Spleen (tissue), 7 donors: ENCODE data around the gene GSN.

ENCODE experiments used
- CTCF ChIP-seq, 11 experiments: fragments of 200-600 bp in 7 of 11; fragments of 450-650 bp in 4 of 11; sonication (generic) in 4 of 11; IDR thresholded peaks in 8 of 11; conservative IDR thresholded peaks in 3 of 11; 1 replicate in 7 of 11; 2 replicates in 4 of 11; pipeline versions ENCODE4 v1.4.0 to v1.8.0; 2016 to 2021; ENCODE audit warnings: antibody characterized with exemption in 11 of 11, inconsistent platforms in 4 of 11, mild to moderate bottlenecking in 1 of 11
- POLR2A ChIP-seq, 3 donors: fragments of 450-650 bp; IDR thresholded peaks; one replicate each; pipeline ENCODE4 v1.5.1; 2017; ENCODE audit warnings: antibody characterized with exemption in 3 of 3, mild to moderate bottlenecking in 1 of 3
- donor health status: DM: no; HTN: no; CAD: no; lungs with moderate emphysema.
- donor health status: DM: no; HTN: no; CAD: no.
- donor health status: DM: no; HTN: no; CAD: no.

GRCh38 chr9:121261755-121262154 is 6.2 kb upstream of the GSN start:
- TF ChIP-seq CTCF (IDR thresholded peaks at IDR 0.05 in 8 of 11, conservative IDR thresholded peaks at IDR 0.05 in 3 of 11): no peak
- no peak for TF ChIP-seq POLR2A (IDR thresholded peaks at IDR 0.05)
